IMR-90 (cell line): ENCODE data around the gene CHP1. TPM values are rescaled to one million over a fixed set of nuclear protein-coding genes. Genes with fewer than 3 reads are reported as not detected.

Source experiments
- ATAC-seq: fragments of 200-7000 bp; cut with Tn5 transposase; 2 replicates; pipeline ENCODE4 v1.9.1; 2020; ENCODE audit warnings: low read depth, mild to moderate bottlenecking, moderate library complexity
- BruUV-seq: library from RNA; stranded (reverse); fragments of 400-500 nt; replicated peaks from 2 replicates; lab custom pipeline; 2021; lab: Mats Ljungman, UMichigan
- CTCF ChIA-PET: fragments of 300-600 bp; formaldehyde crosslinking; extraction: SDS; loops from one replicate; lab custom pipeline; 2021; ENCODE audit warnings: antibody characterized with exemption; lab: Yijun Ruan, JAX
- POLR2A ChIA-PET: fragments of 300-600 bp; sonication (Branson Sonifier 250); formaldehyde crosslinking; loops from one replicate; lab custom pipeline; 2022; ENCODE audit warnings: antibody characterized with exemption; ENCODE audit not compliant: unreplicated experiment; lab: Charles Lee
- DNase-seq: peaks from one replicate; pipeline ENCODE4 v3.0.0; 2013
- H2AFZ ChIP-seq: replicated peaks from 2 replicates; pipeline ENCODE3; 2013; ENCODE audit warnings: low read length, mild to moderate bottlenecking; ENCODE audit not compliant: poor library complexity
- H2AK5ac ChIP-seq: 2 replicates; pipeline ENCODE4 v1.6.1; 2013; ENCODE audit warnings: low read depth, low read length, inconsistent platforms
- H2AK9ac ChIP-seq: replicated peaks from 2 replicates; pipeline ENCODE3; 2013; ENCODE audit warnings: mild to moderate bottlenecking, low read depth, low read length, moderate library complexity; ENCODE audit not compliant: poor library complexity
- H2BK120ac ChIP-seq: 2 replicates; pipeline ENCODE4 v1.6.1; 2013; ENCODE audit warnings: low read depth, low read length, inconsistent platforms
- H2BK15ac ChIP-seq: 3 replicates; pipeline ENCODE4 v1.6.1; 2013; ENCODE audit warnings: low read depth, low read length, inconsistent platforms
- H2BK20ac ChIP-seq: 2 replicates; pipeline ENCODE4 v1.6.1; 2013; ENCODE audit warnings: low read depth, mild to moderate bottlenecking, inconsistent platforms, low read length, moderate library complexity
- H2BK5ac ChIP-seq: 2 replicates; pipeline ENCODE4 v1.6.1; 2013; ENCODE audit warnings: mild to moderate bottlenecking, low read depth, low read length, inconsistent platforms; ENCODE audit not compliant: poor library complexity, severe bottlenecking
- H3K14ac ChIP-seq: replicated peaks from 2 replicates; pipeline ENCODE4 v1.6.1; 2013; ENCODE audit warnings: low read depth, low read length, inconsistent platforms
- H3K18ac ChIP-seq: 2 replicates; pipeline ENCODE4 v1.6.1; 2013; ENCODE audit warnings: low read depth, low read length, control low read depth
- H3K23ac ChIP-seq: 2 replicates; pipeline ENCODE4 v1.6.1; 2013; ENCODE audit warnings: low read depth, low read length, inconsistent platforms
- H3K27ac ChIP-seq: 2 replicates; pipeline ENCODE4 v1.5.1; 2013; ENCODE audit warnings: mild to moderate bottlenecking, control low read depth, low read length; ENCODE audit not compliant: insufficient read depth
- H3K27me3 ChIP-seq: 2 replicates; pipeline ENCODE4 v1.6.1; 2013; ENCODE audit warnings: low read length; ENCODE audit not compliant: control insufficient read depth, insufficient read depth
- H3K36me3 ChIP-seq: 2 replicates; pipeline ENCODE4 v1.6.1; 2013; ENCODE audit warnings: low read length, mixed read lengths; ENCODE audit not compliant: control insufficient read depth, insufficient read depth
- H3K4ac ChIP-seq: 2 replicates; pipeline ENCODE4 v1.6.1; 2013; ENCODE audit warnings: low read depth, low read length, inconsistent platforms
- H3K4me1 ChIP-seq: 2 replicates; pipeline ENCODE4 v1.6.1; 2013; ENCODE audit warnings: low read length, mixed read lengths; ENCODE audit not compliant: control insufficient read depth, insufficient read depth
- H3K4me2 ChIP-seq: 2 replicates; pipeline ENCODE4 v1.6.1; 2013; ENCODE audit warnings: low read depth, mild to moderate bottlenecking, control low read depth, low read length, moderate library complexity
- H3K4me3 ChIP-seq: 2 replicates; pipeline ENCODE4 v1.5.1; 2013; ENCODE audit warnings: low read depth, mild to moderate bottlenecking, control low read depth, low read length, moderate library complexity; ENCODE audit not compliant: insufficient read depth
- H3K56ac ChIP-seq: 2 replicates; pipeline ENCODE4 v1.6.1; 2013; ENCODE audit warnings: low read length, inconsistent platforms; ENCODE audit not compliant: insufficient read depth; ENCODE audit errors: extremely low read depth
- H3K79me1 ChIP-seq, 2 experiments: 2 replicates each; pipeline ENCODE4 v1.6.1; 2013; ENCODE audit warnings: low read length in 2 of 2, inconsistent platforms in 1 of 2, low read depth in 1 of 2
- H3K9ac ChIP-seq: 2 replicates; pipeline ENCODE4 v1.6.1; 2013; ENCODE audit warnings: low read depth, low read length, control low read depth
- H3K9me1 ChIP-seq: 2 replicates; pipeline ENCODE4 v1.6.1; 2013; ENCODE audit warnings: low read length, inconsistent platforms; ENCODE audit not compliant: insufficient read depth
- H3K9me3 ChIP-seq: 2 replicates; pipeline ENCODE4 v1.6.1; 2013; ENCODE audit warnings: low read length; ENCODE audit not compliant: control insufficient read depth, insufficient read depth
- H4K20me1 ChIP-seq: 2 replicates; pipeline ENCODE4 v1.6.1; 2013; ENCODE audit warnings: low read length, inconsistent platforms; ENCODE audit not compliant: insufficient read depth
- H4K5ac ChIP-seq: 2 replicates; pipeline ENCODE4 v1.6.1; 2013; ENCODE audit warnings: mild to moderate bottlenecking, low read depth, low read length, control low read depth
- H4K8ac ChIP-seq, 2 experiments: 2 replicates each; pipeline ENCODE4 v1.6.1; 2013; ENCODE audit warnings: low read depth in 2 of 2, low read length in 2 of 2, control low read depth in 1 of 2, inconsistent platforms in 1 of 2
- H4K91ac ChIP-seq: 2 replicates; pipeline ENCODE4 v1.6.1; 2013; ENCODE audit warnings: low read depth, low read length, inconsistent platforms; ENCODE audit not compliant: insufficient read depth
- BHLHE40 ChIP-seq: fragments of 150-350 bp; IDR thresholded peaks from 2 replicates; pipeline ENCODE4 v1.6.1; 2016; ENCODE audit warnings: mild to moderate bottlenecking, low read depth, low read length
- CEBPB ChIP-seq: IDR thresholded peaks from 2 replicates; pipeline ENCODE4 v1.6.1; 2012; ENCODE audit warnings: low read depth, low read length, improper control_type of control experiment
- CHD1 ChIP-seq: IDR thresholded peaks from 2 replicates; pipeline ENCODE4 v1.6.1; 2012; ENCODE audit warnings: low read depth, low read length, improper control_type of control experiment
- CTCF ChIP-seq: conservative IDR thresholded peaks from 2 replicates; pipeline ENCODE4 v1.5.1; 2012; ENCODE audit warnings: mild to moderate bottlenecking, low read depth, low read length, improper control_type of control experiment
- ELK1 ChIP-seq: fragments of 150-350 bp; IDR thresholded peaks from 2 replicates; pipeline ENCODE4 v1.6.1; 2016; ENCODE audit warnings: low read depth, mild to moderate bottlenecking, low read length, moderate library complexity, borderline replicate concordance
- FOS ChIP-seq: fragments of 150-350 bp; IDR thresholded peaks from 2 replicates; pipeline ENCODE4 v1.6.1; 2016; ENCODE audit warnings: low read depth, low read length
- MAZ ChIP-seq: IDR thresholded peaks from 2 replicates; pipeline ENCODE4 v1.6.1; 2012; ENCODE audit warnings: low read depth, mild to moderate bottlenecking, low read length, improper control_type of control experiment, moderate library complexity, borderline replicate concordance
- MXI1 ChIP-seq: IDR thresholded peaks from 2 replicates; pipeline ENCODE4 v1.6.1; 2012; ENCODE audit warnings: low read depth, mild to moderate bottlenecking, low read length, moderate library complexity, borderline replicate concordance
- NFE2L2 ChIP-seq: fragments of 150-350 bp; IDR thresholded peaks from 2 replicates; pipeline ENCODE4 v1.6.1; 2016; ENCODE audit warnings: low read depth, mild to moderate bottlenecking, low read length
- POLR2A ChIP-seq: IDR thresholded peaks from 2 replicates; pipeline ENCODE4 v1.6.1; 2012; ENCODE audit warnings: mild to moderate bottlenecking, low read depth, low read length
- RCOR1 ChIP-seq: IDR thresholded peaks from 2 replicates; pipeline ENCODE4 v1.6.1; 2012; ENCODE audit warnings: mild to moderate bottlenecking, low read length, improper control_type of control experiment; ENCODE audit not compliant: insufficient replicate concordance
- RFX5 ChIP-seq: IDR thresholded peaks from 2 replicates; pipeline ENCODE4 v1.8.0; 2012; ENCODE audit warnings: low read depth, mild to moderate bottlenecking, low read length, moderate library complexity
- WGBS, 2 experiments: methylation state at CpG; one replicate each; pipeline versions ENCODE4 v1.1.5 to v1.1.7; 2013; ENCODE audit warnings: missing lambda C conversion rate in 2 of 2; ENCODE audit not compliant: insufficient read length in 1 of 2; ENCODE audit errors: extremely low coverage in 2 of 2; 5-methylcytosine and 5-hydroxymethylcytosine counted together
- dilution Hi-C: fragments of 300-500 bp; cut with HindIII; formaldehyde crosslinking; loops from one replicate; pipeline ENCODE4 v1.14.3; 2018; ENCODE audit warnings: low sequenced_read_pairs; ENCODE audit not compliant: unreplicated experiment
- in situ Hi-C: fragments of 300-500 bp; cut with MboI; formaldehyde crosslinking; loops from 3 replicates; pipeline ENCODE4 v1.14.3; 2019; ENCODE audit warnings: low sequenced_read_pairs, inconsistent platforms, mixed read lengths
- intact Hi-C: fragments of 100-400 bp; cut with micrococcal nuclease; formaldehyde crosslinking; loops from 2 replicates; pipeline ENCODE4 v1.10.0; 2022
- polyA plus RNA-seq, 3 experiments: library from polyadenylated mRNA; depleted of rRNA; stranded (reverse); fragments of >200 nt; gene quantifications; 2 replicates each; pipeline ENCODE4 v1.2.3, GENCODE V29; 2012; ENCODE audit warnings: low replicate concordance in 1 of 3
- total RNA-seq: library from RNA; depleted of rRNA; stranded (reverse); fragments of >200 nt; gene quantifications from 2 replicates; pipeline ENCODE4 v1.2.3, GENCODE V29; 2012
- TF ChIP-seq, protein P1 (sequence below): fragments of 150-350 bp; IDR thresholded peaks from 2 replicates; pipeline ENCODE4 v1.6.1; 2017; ENCODE audit warnings: mild to moderate bottlenecking, antibody characterized with exemption, low read length, low read depth

The CHP1 gene
- total and polyA plus RNA-seq, 2 of the 4 experiments (the other 2 are of a cell fraction) = 39.2 to 96.1 TPM

DNA sequence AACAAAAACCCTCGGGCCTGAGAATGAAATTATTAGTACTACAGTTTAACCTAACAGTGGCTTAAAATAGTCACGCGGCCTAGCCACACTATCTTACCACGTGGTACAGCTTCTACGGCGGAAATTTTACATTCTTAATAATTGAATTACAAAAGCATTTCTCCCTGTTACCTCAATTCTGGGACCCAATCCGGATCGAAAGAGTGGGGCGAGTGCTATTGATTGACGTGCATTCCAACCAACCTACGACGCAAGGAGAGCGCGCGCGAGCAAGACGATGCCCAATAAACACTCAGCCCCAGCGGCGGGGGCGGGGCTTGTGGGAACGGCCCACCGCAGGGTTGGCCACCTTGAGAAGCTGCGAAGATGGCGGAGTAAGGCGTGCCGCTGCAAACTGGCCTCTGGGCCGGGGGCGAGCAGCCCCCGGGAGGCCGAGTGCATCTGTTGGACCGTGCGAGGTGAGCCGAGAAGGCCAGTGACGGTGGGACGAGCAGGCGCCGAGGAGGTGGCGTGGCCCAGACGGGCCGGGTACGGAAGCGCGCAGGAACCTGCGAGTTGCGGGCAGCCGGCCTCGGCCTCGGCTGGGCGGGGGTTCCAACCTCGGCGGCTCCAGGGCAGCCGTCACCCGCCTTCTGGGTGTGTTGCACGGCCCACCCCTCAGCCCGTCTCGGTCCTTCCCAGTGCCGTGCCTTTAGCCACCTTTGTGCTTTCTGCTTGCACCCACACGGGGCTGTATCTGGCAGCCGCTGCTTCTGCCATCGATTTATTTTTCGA is 52.8 kb downstream of the CHP1 start:
- Histone ChIP-seq H3K36me3 (peaks cover 19% of the 10 kb centered on the region), H3K4ac (peak overlapping the region; percentile 80), H2AFZ (peak overlapping the region; percentile 95), H3K14ac (peak overlapping the region; percentile 73), H3K4me1 (peaks cover 6% of the 10 kb centered on the region), H3K56ac (peak overlapping the region; percentile 69; the same call in 1 of the 2 replicates), H4K8ac (peak overlapping the region; percentile 24 to 86; a peak in 3 of 4 replicates), H2AK5ac (peak overlapping the region; percentile 79), H2BK5ac (peak overlapping the region; percentile 80), H2BK120ac (peak overlapping the region; percentile 16; the same call in 1 of the 2 replicates), H3K27me3 (no peaks in the 10 kb centered on the region), H3K9me1 (peaks cover 5% of the 10 kb centered on the region), H2BK20ac (no peak overlapping the region), H3K27ac (peak overlapping the region; percentile 79), H3K23ac (peak overlapping the region; percentile 67), H4K20me1 (peaks cover 6% of the 10 kb centered on the region; the same call in 1 of the 2 replicates), H3K4me3 (peak overlapping the region; percentile 81), H4K91ac (peak overlapping the region; percentile 55), H3K9ac (peak overlapping the region; percentile 85), H3K4me2 (peak overlapping the region; percentile 68), H2BK15ac (no peak overlapping the region), H3K18ac (peak overlapping the region; percentile 1; the same call in 1 of the 2 replicates), H3K79me1 (peaks cover 18 to 42% of the 10 kb centered on the region in 2 experiments), H2AK9ac (peak overlapping the region; percentile 85), H4K5ac (peak overlapping the region; percentile 40), H3K9me3 (no peaks in the 10 kb centered on the region)
- 2% methylated on average over 28 of the region's 61 CpGs; no CpG with 5 or more reads in 1 of the 2 experiments for WGBS, 2 experiments
- in situ Hi-C loops = no loop called here
- ATAC-seq (peak; percentile 98), DNase-seq (peak; percentile 99)
- CTCF ChIA-PET = no interaction called here
- dilution Hi-C loops = no loop called here
- no TSS peak for BruUV-seq
- POLR2A ChIA-PET = no interaction called here
- no peak for TF ChIP-seq NFE2L2
- TF ChIP-seq MAZ = peak; percentile 18; the same call in 1 of the 2 replicates
- TF ChIP-seq CEBPB = peak; percentile 28; the same call in 1 of the 2 replicates
- peak; percentile 40; the same call in 1 of the 2 replicates for TF ChIP-seq POLR2A
- no peak for TF ChIP-seq CHD1
- TF ChIP-seq, protein P1, sequence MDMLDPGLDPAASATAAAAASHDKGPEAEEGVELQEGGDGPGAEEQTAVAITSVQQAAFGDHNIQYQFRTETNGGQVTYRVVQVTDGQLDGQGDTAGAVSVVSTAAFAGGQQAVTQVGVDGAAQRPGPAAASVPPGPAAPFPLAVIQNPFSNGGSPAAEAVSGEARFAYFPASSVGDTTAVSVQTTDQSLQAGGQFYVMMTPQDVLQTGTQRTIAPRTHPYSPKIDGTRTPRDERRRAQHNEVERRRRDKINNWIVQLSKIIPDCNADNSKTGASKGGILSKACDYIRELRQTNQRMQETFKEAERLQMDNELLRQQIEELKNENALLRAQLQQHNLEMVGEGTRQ = peak; percentile 93
- TF ChIP-seq BHLHE40 = no peak
- peak; percentile 78 for TF ChIP-seq FOS
- no peak for TF ChIP-seq ELK1
- no peak for TF ChIP-seq CTCF
- no peak for TF ChIP-seq RFX5
- TF ChIP-seq RCOR1 = no peak
- TF ChIP-seq MXI1 = peak; percentile 59; the same call in 1 of the 2 replicates
- intact Hi-C loops = loop anchor here (5.0 kb wide), 1 partner anchor 48 kb away; the partner anchor contains the start of genes NUSAP1 and OIP5
